ENCODE measurements around the gene VSX2.

VSX2 gene

DNA sequence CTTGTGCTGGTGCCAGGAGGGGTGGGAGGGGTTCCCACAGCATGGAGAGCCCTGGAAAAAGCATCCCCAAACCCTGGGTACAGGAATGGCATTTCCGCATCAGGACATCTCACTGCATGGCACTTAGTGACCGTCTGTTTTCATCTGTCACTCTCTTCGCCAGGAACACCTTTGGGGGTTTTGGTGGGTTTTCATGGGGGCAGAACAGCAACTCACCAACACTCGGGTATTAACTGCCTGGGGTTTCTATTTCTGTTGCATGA is 3.5 kb downstream of the VSX2 start:
- H3K27ac ChIP-seq (ENCODE audit: low read depth, low read length), result no peak overlapping the region
- H3K9ac ChIP-seq (ENCODE audit: low read depth in 1 of 2, low read length in 2 of 2), result no peak overlapping the region
- H3K27me3 ChIP-seq (ENCODE audit: control insufficient read depth in 1 of 2, insufficient read depth in 2 of 2, low read length in 2 of 2), result peaks cover 84 to 96% of the 10 kb centered on the region in 2 donors
- H3K4me1 ChIP-seq (ENCODE audit: control insufficient read depth in 1 of 2, insufficient read depth in 2 of 2, low read length in 2 of 2), result peaks cover 0 to 13% of the 10 kb centered on the region in 2 donors
- H3K36me3 ChIP-seq (ENCODE audit: control insufficient read depth in 1 of 2, insufficient read depth in 2 of 2, low read length in 2 of 2), result no peaks in the 10 kb centered on the region
- H3K9me3 ChIP-seq (ENCODE audit: control insufficient read depth in 1 of 2, low read length in 2 of 2), result no peaks in the 10 kb centered on the region
- no peak overlapping the region for H3K4me3 ChIP-seq (ENCODE audit: low read depth in 1 of 2, low read length in 2 of 2)

DNA sequence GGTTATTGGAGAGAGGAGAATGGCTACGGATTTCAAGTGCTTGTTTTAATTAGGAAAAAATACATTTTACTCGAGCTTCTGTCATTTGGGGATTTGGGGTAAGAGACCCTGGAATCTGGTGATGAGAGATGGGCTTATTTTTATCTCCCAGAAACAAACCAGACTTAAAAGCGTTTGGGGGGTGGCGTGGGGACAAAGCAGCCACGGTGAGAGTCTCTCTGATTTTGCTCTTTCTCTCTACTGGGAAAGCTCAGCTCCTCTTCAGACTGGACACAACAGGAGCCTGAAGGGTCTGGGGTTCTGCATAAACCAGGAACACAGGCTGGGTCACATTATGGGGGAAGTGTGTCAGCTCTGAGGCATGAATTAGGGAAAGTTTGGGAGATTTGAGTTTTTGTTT is 3.8 kb downstream of the VSX2 start:
- no peaks in the 10 kb centered on the region for H3K36me3 ChIP-seq (ENCODE audit: control insufficient read depth in 1 of 2, insufficient read depth in 2 of 2, low read length in 2 of 2)
- no peaks in the 10 kb centered on the region for H3K9me3 ChIP-seq (ENCODE audit: control insufficient read depth in 1 of 2, low read length in 2 of 2)
- no peak overlapping the region for H3K9ac ChIP-seq (ENCODE audit: low read depth in 1 of 2, low read length in 2 of 2)
- no peak overlapping the region for H3K4me3 ChIP-seq (ENCODE audit: low read depth in 1 of 2, low read length in 2 of 2)
- H3K27ac ChIP-seq (ENCODE audit: low read depth, low read length), result no peak overlapping the region
- peaks cover 80 to 92% of the 10 kb centered on the region in 2 donors for H3K27me3 ChIP-seq (ENCODE audit: control insufficient read depth in 1 of 2, insufficient read depth in 2 of 2, low read length in 2 of 2)
- H3K4me1 ChIP-seq (ENCODE audit: control insufficient read depth in 1 of 2, insufficient read depth in 2 of 2, low read length in 2 of 2), result peaks cover 0 to 13% of the 10 kb centered on the region in 2 donors

DNA sequence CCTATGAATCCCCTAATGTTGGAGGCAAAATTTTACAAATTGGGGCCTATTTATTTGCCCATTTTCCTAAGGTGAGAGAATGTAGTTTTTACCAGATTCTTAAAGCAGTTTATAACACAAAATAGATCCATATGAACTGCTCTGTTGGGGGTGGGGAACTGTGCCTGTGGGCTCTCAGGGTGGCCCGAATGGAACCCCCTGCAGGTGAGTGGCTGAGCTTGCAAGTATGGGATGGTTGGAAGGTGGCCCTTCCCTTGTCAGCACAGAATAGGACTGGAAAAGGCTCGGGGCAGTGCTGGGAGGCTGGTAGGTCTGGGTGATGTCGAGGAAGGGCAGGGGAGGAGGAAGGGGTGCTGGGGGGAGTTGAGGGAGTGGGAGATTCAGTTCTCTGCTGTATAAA is 4.9 kb downstream of the VSX2 start:
- Histone ChIP-seq H3K9ac (ENCODE audit: low read depth in 1 of 2, low read length in 2 of 2) (no peak overlapping the region), H3K4me3 (ENCODE audit: low read depth in 1 of 2, low read length in 2 of 2) (no peak overlapping the region), H3K36me3 (ENCODE audit: control insufficient read depth in 1 of 2, insufficient read depth in 2 of 2, low read length in 2 of 2) (no peaks in the 10 kb centered on the region), H3K4me1 (ENCODE audit: control insufficient read depth in 1 of 2, insufficient read depth in 2 of 2, low read length in 2 of 2) (peaks cover 0 to 13% of the 10 kb centered on the region in 2 donors), H3K27me3 (ENCODE audit: control insufficient read depth in 1 of 2, insufficient read depth in 2 of 2, low read length in 2 of 2) (peaks cover 70 to 82% of the 10 kb centered on the region in 2 donors), H3K9me3 (ENCODE audit: control insufficient read depth in 1 of 2, low read length in 2 of 2) (no peaks in the 10 kb centered on the region), H3K27ac (ENCODE audit: low read depth, low read length) (no peak overlapping the region)

DNA sequence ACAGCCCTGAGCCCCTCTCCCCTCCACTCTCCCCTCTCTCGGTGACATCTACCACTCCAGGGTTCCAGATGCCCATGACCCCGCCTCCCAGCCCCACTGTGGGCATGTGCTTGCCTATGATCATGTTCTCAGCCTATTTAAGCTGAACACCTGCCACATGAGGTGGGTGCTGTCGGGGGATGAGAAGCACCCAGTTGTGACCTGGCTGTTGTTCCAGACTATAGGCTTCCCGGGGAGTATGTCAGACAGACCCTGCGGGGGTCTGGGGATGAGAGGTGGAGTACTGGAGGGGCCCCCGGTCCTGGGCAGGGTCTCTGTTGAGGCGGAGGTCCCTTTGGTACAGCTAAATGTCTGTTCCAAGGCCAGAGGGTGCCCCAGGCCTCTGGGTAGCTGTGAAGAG is 6.0 kb downstream of the VSX2 start:
- Histone ChIP-seq H3K27me3 (ENCODE audit: control insufficient read depth in 1 of 2, insufficient read depth in 2 of 2, low read length in 2 of 2) (peaks cover 61 to 74% of the 10 kb centered on the region in 2 donors), H3K9me3 (ENCODE audit: control insufficient read depth in 1 of 2, low read length in 2 of 2) (no peaks in the 10 kb centered on the region), H3K9ac (ENCODE audit: low read depth in 1 of 2, low read length in 2 of 2) (no peak overlapping the region), H3K36me3 (ENCODE audit: control insufficient read depth in 1 of 2, insufficient read depth in 2 of 2, low read length in 2 of 2) (no peaks in the 10 kb centered on the region), H3K4me1 (ENCODE audit: control insufficient read depth in 1 of 2, insufficient read depth in 2 of 2, low read length in 2 of 2) (peaks cover 0 to 11% of the 10 kb centered on the region in 2 donors), H3K4me3 (ENCODE audit: low read depth in 1 of 2, low read length in 2 of 2) (no peak overlapping the region), H3K27ac (ENCODE audit: low read depth, low read length) (no peak overlapping the region)

DNA sequence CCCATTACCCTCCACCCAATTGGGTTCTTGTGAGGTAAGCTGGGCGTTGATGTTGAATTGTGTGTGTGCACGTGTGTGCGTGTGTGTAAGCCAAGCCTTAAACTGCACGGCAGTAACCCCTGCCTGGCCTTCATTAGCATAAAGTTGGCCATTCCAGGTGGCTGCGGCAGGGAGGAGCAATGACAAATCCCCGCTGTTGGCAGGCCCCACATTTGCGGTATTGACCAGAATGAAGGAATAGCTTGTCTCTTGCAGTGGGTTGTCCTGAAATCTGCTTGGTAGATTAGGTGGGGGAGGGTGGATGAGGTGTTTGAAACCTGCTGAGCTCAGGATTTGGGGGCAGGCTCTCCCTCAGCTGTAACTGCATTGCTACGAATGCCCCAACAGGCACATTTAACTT is 7.3 kb downstream of the VSX2 start:
- Histone ChIP-seq H3K9ac (ENCODE audit: low read depth in 1 of 2, low read length in 2 of 2) (no peak overlapping the region), H3K36me3 (ENCODE audit: control insufficient read depth in 1 of 2, insufficient read depth in 2 of 2, low read length in 2 of 2) (no peaks in the 10 kb centered on the region), H3K9me3 (ENCODE audit: control insufficient read depth in 1 of 2, low read length in 2 of 2) (no peaks in the 10 kb centered on the region), H3K4me3 (ENCODE audit: low read depth in 1 of 2, low read length in 2 of 2) (no peak overlapping the region), H3K27me3 (ENCODE audit: control insufficient read depth in 1 of 2, insufficient read depth in 2 of 2, low read length in 2 of 2) (peaks cover 49 to 63% of the 10 kb centered on the region in 2 donors), H3K4me1 (ENCODE audit: control insufficient read depth in 1 of 2, insufficient read depth in 2 of 2, low read length in 2 of 2) (peaks cover 0 to 2% of the 10 kb centered on the region in 2 donors), H3K27ac (ENCODE audit: low read depth, low read length) (no peak overlapping the region)

DNA sequence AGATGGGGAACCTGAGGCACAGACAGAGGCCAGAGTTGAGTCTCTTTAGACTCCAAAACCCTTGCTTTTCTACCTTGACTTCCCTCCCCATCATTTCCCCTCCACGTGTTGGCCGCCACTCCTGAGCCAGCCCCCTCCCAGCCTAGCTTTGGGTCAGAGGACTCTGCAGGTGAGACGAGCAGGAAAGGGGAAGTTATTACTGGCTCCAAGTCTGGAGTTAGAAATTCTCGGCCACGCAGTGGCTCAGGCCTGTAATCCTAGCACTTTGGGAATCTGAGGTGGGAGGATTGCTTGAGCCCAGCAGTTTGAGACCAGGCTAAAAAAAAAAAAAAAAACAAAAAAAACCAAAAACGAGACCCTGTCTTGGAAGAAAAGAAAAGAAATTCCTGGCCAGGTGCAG is 8.8 kb downstream of the VSX2 start:
- Histone ChIP-seq H3K9me3 (ENCODE audit: control insufficient read depth in 1 of 2, low read length in 2 of 2) (no peaks in the 10 kb centered on the region), H3K27me3 (ENCODE audit: control insufficient read depth in 1 of 2, insufficient read depth in 2 of 2, low read length in 2 of 2) (peaks cover 39 to 48% of the 10 kb centered on the region in 2 donors), H3K4me1 (ENCODE audit: control insufficient read depth in 1 of 2, insufficient read depth in 2 of 2, low read length in 2 of 2) (no peaks in the 10 kb centered on the region), H3K27ac (ENCODE audit: low read depth, low read length) (no peak overlapping the region), H3K4me3 (ENCODE audit: low read depth in 1 of 2, low read length in 2 of 2) (no peak overlapping the region), H3K9ac (ENCODE audit: low read depth in 1 of 2, low read length in 2 of 2) (no peak overlapping the region), H3K36me3 (ENCODE audit: control insufficient read depth in 1 of 2, insufficient read depth in 2 of 2, low read length in 2 of 2) (no peaks in the 10 kb centered on the region)

DNA sequence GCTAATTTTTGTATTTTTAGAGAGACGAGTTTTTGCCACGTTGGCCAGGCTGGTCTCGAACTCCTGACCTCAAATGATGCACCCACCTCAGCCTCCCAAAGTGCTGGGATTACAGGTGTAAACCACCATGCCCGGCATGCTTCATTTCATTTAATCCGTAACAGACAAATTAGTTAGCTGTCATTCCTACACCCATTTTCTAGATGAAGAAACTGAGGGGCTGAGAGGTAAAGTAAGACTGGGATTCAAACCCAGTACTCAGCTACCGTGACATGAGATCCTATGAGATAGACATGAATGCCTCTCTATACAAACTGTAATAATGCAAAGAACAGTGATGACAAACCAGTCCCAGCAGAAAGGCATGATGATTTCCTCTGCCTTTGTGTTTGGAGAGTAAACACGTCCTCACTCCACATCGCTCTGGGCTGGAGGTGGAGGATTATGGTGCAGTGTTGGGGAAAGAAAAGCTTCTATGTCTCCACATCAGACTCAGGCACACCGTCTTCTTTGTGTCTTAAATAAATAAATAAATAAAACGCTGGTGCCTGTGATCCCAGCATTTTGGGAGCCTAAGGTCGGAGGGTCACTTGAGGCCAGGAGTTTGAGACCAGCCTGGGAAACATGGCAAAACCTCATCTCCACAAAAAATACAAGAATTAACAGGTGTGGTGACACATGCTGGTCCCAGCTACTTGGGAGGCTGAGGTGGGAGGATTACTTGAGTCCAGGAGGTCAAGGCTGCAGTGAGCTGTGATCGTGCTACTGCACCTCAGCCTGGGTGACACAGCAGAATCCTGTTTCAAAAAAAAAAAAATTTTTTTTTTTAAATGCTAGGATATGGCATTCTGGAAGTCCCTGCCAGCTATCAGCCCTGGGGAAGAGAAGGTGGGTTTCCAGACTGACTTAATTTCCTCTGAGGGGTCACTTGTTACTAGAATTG is 10.5 kb downstream of the VSX2 start:
- Histone ChIP-seq H3K27me3 (ENCODE audit: control insufficient read depth in 1 of 2, insufficient read depth in 2 of 2, low read length in 2 of 2) (peaks cover 27 to 32% of the 10 kb centered on the region in 2 donors), H3K36me3 (ENCODE audit: control insufficient read depth in 1 of 2, insufficient read depth in 2 of 2, low read length in 2 of 2) (no peaks in the 10 kb centered on the region), H3K4me1 (ENCODE audit: control insufficient read depth in 1 of 2, insufficient read depth in 2 of 2, low read length in 2 of 2) (no peaks in the 10 kb centered on the region), H3K9ac (ENCODE audit: low read depth in 1 of 2, low read length in 2 of 2) (no peak overlapping the region), H3K27ac (ENCODE audit: low read depth, low read length) (no peak overlapping the region), H3K9me3 (ENCODE audit: control insufficient read depth in 1 of 2, low read length in 2 of 2) (no peaks in the 10 kb centered on the region), H3K4me3 (ENCODE audit: low read depth in 1 of 2, low read length in 2 of 2) (no peak overlapping the region)

DNA sequence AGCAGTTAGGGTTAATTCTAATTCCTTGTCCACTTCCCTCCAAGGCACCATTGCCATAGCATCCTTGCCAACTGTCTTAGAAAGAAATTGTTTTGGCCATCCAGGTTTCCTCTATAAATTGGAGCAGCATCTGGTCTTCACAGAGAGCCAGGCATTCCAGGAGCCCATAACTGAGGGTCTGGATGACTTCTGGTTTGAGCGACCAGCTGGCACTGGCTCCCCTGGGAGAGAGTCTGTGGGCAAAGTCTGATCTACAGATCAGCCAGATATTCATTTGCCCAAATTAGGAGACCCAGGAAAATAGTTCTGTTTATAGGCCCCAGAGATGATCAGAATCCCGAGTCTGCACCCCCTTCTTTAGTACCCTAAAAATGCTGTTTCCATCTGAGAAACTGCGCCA is 16.0 kb downstream of the VSX2 start:
- Histone ChIP-seq H3K4me3 (ENCODE audit: low read depth in 1 of 2, low read length in 2 of 2) (no peak overlapping the region), H3K9me3 (ENCODE audit: control insufficient read depth in 1 of 2, low read length in 2 of 2) (no peaks in the 10 kb centered on the region), H3K27me3 (ENCODE audit: control insufficient read depth in 1 of 2, insufficient read depth in 2 of 2, low read length in 2 of 2) (peaks cover 16% of the 10 kb centered on the region in 2 donors), H3K36me3 (ENCODE audit: control insufficient read depth in 1 of 2, insufficient read depth in 2 of 2, low read length in 2 of 2) (no peaks in the 10 kb centered on the region), H3K9ac (ENCODE audit: low read depth in 1 of 2, low read length in 2 of 2) (no peak overlapping the region), H3K4me1 (ENCODE audit: control insufficient read depth in 1 of 2, insufficient read depth in 2 of 2, low read length in 2 of 2) (peaks cover 4 to 8% of the 10 kb centered on the region in 2 donors), H3K27ac (ENCODE audit: low read depth, low read length) (no peak overlapping the region)

DNA sequence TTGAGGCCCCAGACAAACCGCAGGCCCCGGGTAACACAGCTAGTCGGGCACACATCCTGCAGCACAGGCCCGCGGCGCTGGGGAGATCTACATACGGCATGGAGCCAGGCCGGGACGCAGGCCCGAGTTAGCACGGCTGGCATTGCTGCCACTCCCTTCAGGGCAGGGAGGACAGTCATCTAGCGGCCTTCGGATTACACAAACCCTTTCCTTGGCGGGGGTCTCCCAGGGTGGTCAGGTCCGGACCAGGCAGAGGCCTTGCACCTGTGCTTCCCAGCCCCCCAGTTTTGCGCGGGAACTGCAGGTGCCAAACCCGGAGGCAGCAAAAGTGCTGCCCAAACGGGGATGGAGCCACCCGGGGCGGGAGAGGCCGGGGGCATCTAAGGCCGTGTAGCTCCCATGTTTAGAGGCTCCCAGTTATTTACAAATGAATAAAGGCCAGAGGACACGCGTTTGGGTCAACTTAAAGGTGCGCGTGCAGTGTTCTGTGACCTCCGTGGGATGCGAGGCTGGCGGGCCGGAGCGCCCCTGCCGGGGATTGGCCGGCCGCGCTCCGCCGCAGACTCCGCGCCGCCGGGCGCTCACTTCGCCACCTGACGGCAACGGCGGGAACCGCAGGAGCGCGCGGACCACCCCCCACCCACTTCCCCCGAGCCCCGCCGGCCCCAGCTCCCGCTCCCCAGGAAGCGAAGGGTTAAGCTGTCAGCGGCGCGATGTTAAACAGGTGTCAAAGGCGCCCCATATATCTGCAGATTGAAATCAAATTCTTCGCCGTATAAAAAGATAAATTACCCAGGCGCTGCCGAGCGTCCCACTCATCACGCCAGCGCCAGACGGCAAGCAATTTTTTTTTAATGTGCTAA is 18.1 kb downstream of the VSX2 start:
- H3K36me3 ChIP-seq (ENCODE audit: control insufficient read depth in 1 of 2, insufficient read depth in 2 of 2, low read length in 2 of 2), result no peaks in the 10 kb centered on the region
- peak overlapping the region; percentile 2 to 33 for H3K9ac ChIP-seq (ENCODE audit: low read depth in 1 of 2, low read length in 2 of 2)
- no peaks in the 10 kb centered on the region for H3K9me3 ChIP-seq (ENCODE audit: control insufficient read depth in 1 of 2, low read length in 2 of 2)
- no peak overlapping the region for H3K27ac ChIP-seq (ENCODE audit: low read depth, low read length)
- peaks cover 4 to 8% of the 10 kb centered on the region in 2 donors for H3K4me1 ChIP-seq (ENCODE audit: control insufficient read depth in 1 of 2, insufficient read depth in 2 of 2, low read length in 2 of 2)
- peak overlapping the region; percentile 61 to 73 for H3K4me3 ChIP-seq (ENCODE audit: low read depth in 1 of 2, low read length in 2 of 2)
- peaks cover 12 to 16% of the 10 kb centered on the region in 2 donors for H3K27me3 ChIP-seq (ENCODE audit: control insufficient read depth in 1 of 2, insufficient read depth in 2 of 2, low read length in 2 of 2)

All from duodenal mucosa (tissue), 2 donors.